Neural cell (in vitro differentiated cells): ENCODE measurements around the gene FBXL20. TPM values are rescaled to one million over a fixed set of nuclear protein-coding genes. Genes with fewer than 3 reads are reported as not detected.

Experiments used
- H2AFZ ChIP-seq: fragments of 200-600, 300-800 bp; sonication (generic), shearing (Covaris generic); 2 replicates; pipeline ENCODE4 v1.6.0; 2014; ENCODE audit warnings: low read depth, mild to moderate bottlenecking, antibody characterized with exemption, low read length, moderate library complexity
- H3F3A ChIP-seq: fragments of 200-600 bp; shearing (Covaris generic); 2 replicates; pipeline ENCODE4 v1.6.1; 2016; ENCODE audit warnings: mild to moderate bottlenecking, moderate library complexity, mixed read lengths, antibody characterized with exemption, low read length; ENCODE audit not compliant: insufficient read depth, poor library complexity, severe bottlenecking
- H3K27ac ChIP-seq: fragments of 200-600, 300-800 bp; sonication (generic), shearing (Covaris generic); 2 replicates; pipeline ENCODE4 v1.5.1; 2014; ENCODE audit warnings: mild to moderate bottlenecking, low read length, moderate library complexity
- H3K27me3 ChIP-seq: fragments of 300-800, 200-600 bp; sonication (generic), shearing (Covaris generic); 2 replicates; pipeline ENCODE4 v1.6.0; 2014; ENCODE audit warnings: mild to moderate bottlenecking, low read depth, low read length, moderate library complexity; ENCODE audit not compliant: insufficient read depth
- H3K36me3 ChIP-seq: fragments of 300-800, 200-600 bp; sonication (generic), shearing (Covaris generic); 2 replicates; pipeline ENCODE4 v1.5.1; 2014; ENCODE audit warnings: mild to moderate bottlenecking, antibody characterized with exemption, low read length, moderate library complexity; ENCODE audit not compliant: insufficient read depth
- H3K4me2 ChIP-seq: fragments of 300-800, 200-600 bp; sonication (generic), shearing (Covaris generic); 2 replicates; pipeline ENCODE4 v1.6.0; 2014; ENCODE audit warnings: mild to moderate bottlenecking, low read length
- H3K4me3 ChIP-seq: fragments of 300-800, 200-600 bp; sonication (generic), shearing (Covaris generic); 2 replicates; pipeline ENCODE4 v1.5.1; 2014; ENCODE audit warnings: mild to moderate bottlenecking, low read length, moderate library complexity
- H3K79me2 ChIP-seq: fragments of 200-600 bp; shearing (Covaris generic); replicated peaks from 2 replicates; pipeline ENCODE4 v1.6.0; 2014; ENCODE audit warnings: mild to moderate bottlenecking, low read length, moderate library complexity; ENCODE audit not compliant: insufficient read depth
- H3K9ac ChIP-seq: fragments of 300-800, 200-600 bp; sonication (generic), shearing (Covaris generic); 2 replicates; pipeline ENCODE4 v1.6.1; 2016; ENCODE audit warnings: mild to moderate bottlenecking, low read length, mixed read lengths
- H3K9me2 ChIP-seq: fragments of 200-600 bp; shearing (Covaris generic); 2 replicates; pipeline ENCODE4 v1.6.1; 2016; ENCODE audit warnings: mild to moderate bottlenecking, low read length, mixed read lengths; ENCODE audit not compliant: insufficient read depth
- H3K9me3 ChIP-seq: fragments of 200-600, 300-800 bp; sonication (generic), shearing (Covaris generic); 2 replicates; pipeline ENCODE4 v1.6.1; 2016; ENCODE audit warnings: mild to moderate bottlenecking, mixed run types, low read length, moderate library complexity, mixed read lengths
- H4K20me1 ChIP-seq: fragments of 200-600 bp; shearing (Covaris generic); 2 replicates; pipeline ENCODE4 v1.6.1; 2016; ENCODE audit warnings: mild to moderate bottlenecking, mixed run types; ENCODE audit not compliant: insufficient read depth
- CTCF ChIP-seq: fragments of 450-650 bp; IDR thresholded peaks from 2 replicates; pipeline ENCODE4 v1.5.1; 2014; ENCODE audit warnings: antibody characterized with exemption, mild to moderate bottlenecking, moderate library complexity; ENCODE audit not compliant: poor library complexity, severe bottlenecking
- EP300 ChIP-seq: fragments of 450-650 bp; conservative IDR thresholded peaks from 2 replicates; pipeline ENCODE4 v1.6.1; 2014; ENCODE audit warnings: antibody characterized with exemption, mild to moderate bottlenecking, moderate library complexity; ENCODE audit not compliant: poor library complexity, severe bottlenecking
- EZH2 ChIP-seq: fragments of 200-600, 300-800 bp; shearing (Covaris generic), sonication (generic); IDR thresholded peaks from 2 replicates; pipeline ENCODE4 v1.6.1; 2014; ENCODE audit warnings: antibody characterized with exemption, low read length, borderline replicate concordance, mild to moderate bottlenecking; ENCODE audit not compliant: insufficient read depth, poor library complexity, severe bottlenecking
- MXI1 ChIP-seq: fragments of 450-650 bp; conservative IDR thresholded peaks from 2 replicates; pipeline ENCODE4 v1.6.1; 2014; ENCODE audit warnings: antibody characterized with exemption, mild to moderate bottlenecking; ENCODE audit not compliant: poor library complexity, severe bottlenecking
- POLR2AphosphoS5 ChIP-seq: IDR thresholded peaks from 2 replicates; pipeline ENCODE4 v1.6.1; 2012
- RAD21 ChIP-seq: fragments of 450-650 bp; conservative IDR thresholded peaks from 2 replicates; pipeline ENCODE4 v1.6.1; 2014; ENCODE audit warnings: antibody characterized with exemption, mild to moderate bottlenecking, moderate library complexity
- REST ChIP-seq: IDR thresholded peaks from 2 replicates; pipeline ENCODE4 v1.6.1; 2012; ENCODE audit warnings: borderline replicate concordance
- SMC3 ChIP-seq: fragments of 450-650 bp; conservative IDR thresholded peaks from 2 replicates; pipeline ENCODE4 v1.6.1; 2014; ENCODE audit warnings: antibody characterized with exemption, mild to moderate bottlenecking, moderate library complexity; ENCODE audit not compliant: poor library complexity
- TAF1 ChIP-seq: IDR thresholded peaks from 2 replicates; pipeline ENCODE4 v1.6.1; 2012; ENCODE audit warnings: low read depth
- polyA plus RNA-seq: library from polyadenylated mRNA; depleted of rRNA; stranded (reverse); fragments of >200 nt; gene quantifications from 2 replicates; pipeline ENCODE4 v1.2.3, GENCODE V29; 2014

FBXL20 gene
- polyA plus RNA-seq, 1 donor from 2014 or later = 12.0 TPM

- H3K9me3 ChIP-seq = no peaks in the 10 kb centered on the region
- no peaks in the 10 kb centered on the region for H3K79me2 ChIP-seq
- no peaks in the 10 kb centered on the region for H3K9me2 ChIP-seq
- H4K20me1 ChIP-seq = no peaks in the 10 kb centered on the region
- no peaks in the 10 kb centered on the region for H3F3A ChIP-seq
- H3K27me3 ChIP-seq = no peaks in the 10 kb centered on the region
- H3K4me3 ChIP-seq = no peak overlapping the region
- no peaks in the 10 kb centered on the region for H3K36me3 ChIP-seq
- TF ChIP-seq SMC3 (no peak), RAD21 (no peak), MXI1 (no peak), POLR2AphosphoS5 (no peak), REST (no peak), EZH2 (no peak), TAF1 (no peak)
- no peak overlapping the region for H2AFZ ChIP-seq
- no peak overlapping the region for H3K4me2 ChIP-seq
- H3K27ac ChIP-seq = no peak overlapping the region
- no peak overlapping the region for H3K9ac ChIP-seq
These were observed 124.3 kb downstream of the FBXL20 start for GRCh38 chr17:39277110-39277509.

GRCh38 chr17:39276113-39276512 is 125.3 kb downstream of the FBXL20 start:
- Histone ChIP-seq H3K4me3 (no peak overlapping the region), H3K27me3 (no peaks in the 10 kb centered on the region), H3K9ac (no peak overlapping the region), H3K4me2 (no peak overlapping the region), H3K36me3 (no peaks in the 10 kb centered on the region), H3K9me2 (no peaks in the 10 kb centered on the region), H2AFZ (no peak overlapping the region), H3K27ac (no peak overlapping the region), H3K9me3 (no peaks in the 10 kb centered on the region), H4K20me1 (no peaks in the 10 kb centered on the region), H3F3A (no peaks in the 10 kb centered on the region), H3K79me2 (no peaks in the 10 kb centered on the region)
- no peak for TF ChIP-seq REST
- no peak for TF ChIP-seq MXI1
- no peak for TF ChIP-seq RAD21
- no peak for TF ChIP-seq EZH2
- TF ChIP-seq POLR2AphosphoS5 = no peak
- no peak for TF ChIP-seq EP300
- no peak for TF ChIP-seq SMC3
- no peak for TF ChIP-seq TAF1
- no peak for TF ChIP-seq CTCF
